NK-92 (cell line): ENCODE results near the gene TAF6.

Experiments used
- DNase-seq: peaks from one replicate; lab custom pipeline; 2025; ENCODE audit not compliant: unreplicated experiment; lab: John Stamatoyannopoulos, UW

Gene TAF6

DNA sequence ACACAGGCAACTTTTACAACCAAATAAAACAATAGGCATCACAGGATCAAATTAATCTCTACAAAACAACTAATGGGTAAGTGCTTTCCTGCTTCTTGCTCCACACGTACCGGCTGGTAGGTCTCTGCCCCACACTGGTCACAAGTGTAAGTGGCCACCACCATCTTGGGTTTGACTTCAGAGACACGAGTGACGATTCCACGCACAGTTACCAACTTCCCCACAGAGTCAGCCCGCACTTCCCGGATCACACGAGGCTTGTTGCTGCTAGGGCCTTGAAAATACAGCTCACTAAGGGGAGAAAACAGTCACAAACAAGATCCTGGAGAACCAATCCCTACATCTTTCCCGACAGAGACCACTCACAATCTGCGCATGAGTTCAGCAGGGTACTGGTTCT lies 20.2 kb downstream of the TAF6 start:
- no peak for DNase-seq

DNA sequence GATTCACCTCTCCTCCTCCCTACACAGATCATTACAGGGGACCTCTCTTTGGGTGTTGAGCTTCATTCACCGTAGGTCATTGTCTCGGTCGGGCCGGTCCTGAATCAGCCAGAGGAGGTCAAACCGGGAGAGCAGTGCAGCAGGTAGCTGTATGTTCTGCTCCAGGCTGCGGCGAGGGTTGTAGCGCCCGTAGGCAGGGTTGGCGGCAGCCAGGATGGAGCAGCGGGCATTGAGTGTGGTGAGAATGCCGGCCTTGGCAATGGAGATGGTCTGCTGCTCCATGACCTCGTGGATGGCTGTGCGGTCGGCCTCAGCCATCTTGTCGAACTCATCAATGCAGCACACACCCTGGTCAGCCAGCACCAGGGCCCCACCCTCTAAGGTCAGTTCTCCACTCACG lies 23.5 kb downstream of the TAF6 start:
- no peak for DNase-seq

DNA sequence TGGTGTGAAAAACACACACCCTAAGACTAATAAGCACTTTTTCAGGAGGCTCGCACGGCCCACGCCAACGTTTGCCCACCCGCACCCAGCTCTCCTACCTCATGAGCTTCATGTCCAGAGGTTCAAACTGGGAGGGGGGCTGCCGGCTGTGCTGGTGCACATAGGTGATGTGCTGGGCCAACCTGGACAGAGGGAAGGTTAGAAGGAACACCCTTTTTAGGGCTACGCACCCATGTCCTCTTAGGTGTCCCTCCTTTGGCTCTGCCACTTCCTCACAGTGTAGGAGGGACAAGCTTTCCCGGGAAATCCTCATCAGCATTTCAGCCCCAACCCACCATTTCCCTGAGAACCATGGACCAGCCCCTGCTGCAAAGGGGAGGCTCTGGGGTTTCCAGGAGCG lies 23.9 kb downstream of the TAF6 start:
- no peak for DNase-seq

DNA sequence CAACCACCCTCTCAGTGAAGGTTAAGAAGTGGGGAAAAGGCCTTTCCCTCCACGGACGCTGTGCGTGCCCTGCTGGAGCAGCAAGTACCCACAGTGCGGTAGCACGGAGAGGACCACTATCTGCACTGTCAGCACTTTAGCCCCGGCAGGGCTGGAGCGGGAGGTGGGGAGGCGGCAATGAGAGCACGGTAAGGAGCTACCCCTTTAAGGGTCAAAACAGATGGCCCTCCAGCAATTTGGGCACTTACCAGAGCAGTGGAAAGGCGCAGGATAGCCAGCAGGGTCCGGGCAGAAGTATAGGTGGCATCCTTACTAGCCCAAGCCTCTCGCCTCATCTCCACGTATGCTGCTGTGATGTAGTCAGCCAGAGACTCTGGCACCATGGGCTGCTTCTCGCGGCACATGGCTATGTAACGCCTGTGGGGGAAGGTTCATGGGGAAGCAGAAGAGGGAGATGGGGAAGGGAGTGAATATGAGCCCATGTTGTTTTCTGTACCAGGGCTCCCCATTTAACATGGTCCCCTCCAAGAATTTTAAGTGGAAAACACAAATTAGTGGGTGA lies 25.2 kb downstream of the TAF6 start:
- DNase-seq, result no peak

DNA sequence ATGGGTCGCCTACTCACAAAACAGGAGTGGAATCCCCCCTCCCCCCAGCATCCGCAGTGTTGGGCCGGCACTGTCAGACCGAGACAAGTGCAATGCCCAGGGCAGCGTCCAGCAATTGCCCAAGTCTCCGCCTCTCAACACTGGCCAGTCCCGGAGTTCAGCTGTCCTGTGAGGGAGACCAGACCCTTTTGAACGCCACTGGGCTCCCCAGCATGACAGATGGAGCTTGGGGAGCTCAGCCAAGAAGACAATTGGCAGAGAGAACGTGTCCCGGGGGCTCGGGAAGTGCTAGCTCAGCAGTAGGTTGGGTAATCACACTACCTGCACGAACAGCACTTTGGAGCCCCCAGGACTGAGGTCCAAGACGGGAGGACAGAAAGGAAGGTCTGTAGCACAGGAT lies 25.7 kb downstream of the TAF6 start:
- no peak for DNase-seq

DNA sequence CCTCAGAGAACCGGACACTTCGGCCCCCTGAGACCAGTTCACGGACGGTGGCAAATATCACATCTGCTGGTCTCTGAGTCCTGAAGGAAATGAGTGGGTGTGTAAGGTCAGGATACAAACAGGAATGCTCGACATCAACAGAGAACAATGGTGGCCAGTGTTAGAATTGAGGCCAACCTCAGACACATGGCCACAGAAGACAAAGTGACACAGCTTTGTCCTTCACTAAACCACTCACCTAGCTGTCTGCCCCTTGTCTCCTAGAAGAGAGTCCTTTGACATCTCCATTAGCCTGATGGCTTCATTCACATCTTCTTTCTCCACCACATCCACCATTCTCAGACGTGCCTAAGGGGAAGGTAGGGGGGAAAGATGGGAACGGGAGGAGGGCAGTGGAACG lies 26.1 kb downstream of the TAF6 start:
- DNase-seq, result no peak

DNA sequence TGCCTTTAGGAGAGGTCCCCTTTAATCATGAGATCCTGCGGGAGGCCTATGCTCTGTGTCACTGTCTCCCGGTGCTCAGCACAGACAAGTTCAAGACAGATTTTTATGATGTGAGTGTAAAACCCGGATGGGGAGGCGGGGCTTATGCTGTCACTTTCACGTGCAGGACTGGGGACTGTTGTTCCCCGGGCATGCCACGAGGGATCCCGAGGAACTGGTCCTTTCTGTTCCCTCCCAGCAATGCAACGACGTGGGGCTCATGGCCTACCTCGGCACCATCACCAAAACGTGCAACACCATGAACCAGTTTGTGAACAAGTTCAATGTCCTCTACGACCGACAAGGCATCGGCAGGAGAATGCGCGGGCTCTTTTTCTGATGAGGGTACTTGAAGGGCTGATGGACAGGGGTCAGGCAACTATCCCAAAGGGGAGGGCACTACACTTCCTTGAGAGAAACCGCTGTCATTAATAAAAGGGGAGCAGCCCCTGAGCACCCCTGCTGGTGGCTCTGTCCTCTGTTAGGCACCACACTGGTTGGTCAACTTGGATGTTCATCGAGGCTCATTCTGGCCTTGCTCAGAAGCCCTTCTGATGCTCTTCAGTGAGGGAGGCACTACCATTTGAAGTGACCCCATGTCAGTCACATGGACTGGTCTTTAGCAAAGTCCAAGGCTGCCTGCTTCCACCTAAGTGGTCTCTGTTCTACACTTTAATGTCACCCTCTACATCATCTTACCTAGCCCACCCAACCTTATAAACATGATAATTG lies 27.6 kb downstream of the TAF6 start:
- DNase-seq, result no peak

DNA sequence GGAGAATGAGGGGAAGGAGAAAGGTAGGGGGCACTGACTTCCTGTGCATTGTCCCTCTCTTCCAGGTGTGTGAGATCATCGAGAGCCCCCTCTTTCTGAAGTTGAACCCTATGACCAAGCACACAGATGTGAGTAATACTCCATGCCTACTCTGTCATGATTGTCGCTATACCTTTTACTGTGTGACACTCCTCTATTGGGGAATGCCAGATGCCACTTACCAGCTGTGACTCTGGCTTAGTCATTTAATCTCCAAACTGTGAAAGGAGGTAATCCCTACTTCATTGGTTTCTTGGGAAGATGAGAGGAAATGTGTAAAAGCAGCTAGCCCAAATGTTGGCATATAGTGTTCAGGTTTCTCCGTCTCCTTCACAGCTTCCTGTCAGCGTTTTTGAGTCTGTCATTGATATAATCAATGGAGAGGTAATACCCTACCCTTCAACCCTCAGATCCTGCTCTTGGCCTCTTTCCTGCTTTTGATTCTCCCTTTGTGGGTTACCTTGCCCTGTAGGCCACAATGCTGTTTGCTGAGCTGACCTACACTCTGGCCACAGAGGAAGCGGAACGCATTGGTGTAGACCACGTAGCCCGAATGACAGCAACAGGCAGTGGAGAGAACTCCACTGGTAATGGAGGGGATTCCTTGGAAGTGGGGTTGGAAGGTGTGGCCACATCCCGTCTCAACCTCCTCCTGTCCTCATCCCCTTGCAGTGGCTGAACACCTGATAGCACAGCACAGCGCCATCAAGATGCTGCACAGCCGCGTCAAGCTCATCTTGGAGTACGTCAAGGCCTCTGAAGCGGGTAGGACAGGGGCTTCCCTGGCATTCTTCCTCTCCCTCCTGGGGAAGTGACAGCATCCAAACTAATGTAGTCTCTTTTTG lies 28.4 kb downstream of the TAF6 start:
- DNase-seq, result no peak

DNA sequence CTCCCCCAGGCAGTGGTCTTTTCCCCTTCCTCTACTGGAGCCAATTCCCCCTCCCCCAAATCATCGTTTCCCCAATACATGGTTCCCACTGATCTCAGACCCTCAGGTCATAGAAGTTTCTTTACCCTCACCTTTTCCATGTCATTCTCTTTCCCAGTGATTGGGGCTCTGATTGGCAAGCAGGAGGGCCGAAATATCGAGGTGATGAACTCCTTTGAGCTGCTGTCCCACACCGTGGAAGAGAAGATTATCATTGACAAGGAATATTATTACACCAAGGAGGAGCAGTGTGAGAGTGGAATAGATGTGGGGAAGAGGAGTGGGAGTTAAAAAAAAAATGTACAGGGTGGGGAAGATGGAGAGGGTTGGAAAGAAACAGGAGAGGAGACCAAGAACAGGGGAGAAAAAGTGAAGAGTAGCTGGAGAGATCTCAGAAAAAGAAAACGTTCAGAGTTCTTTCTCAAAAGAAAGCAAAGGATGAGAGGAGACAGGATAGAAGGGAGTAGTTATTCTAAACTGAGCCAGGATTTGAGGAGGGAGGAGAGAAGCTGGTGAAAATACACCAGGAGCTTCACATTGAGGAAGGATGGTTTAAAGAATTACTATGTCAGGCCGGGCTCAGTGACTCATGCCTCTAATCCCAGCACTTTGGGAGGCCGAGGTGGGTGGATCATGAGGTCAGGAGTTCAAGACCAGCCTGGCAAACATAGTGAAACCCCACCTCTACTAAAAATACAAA lies 29.5 kb downstream of the TAF6 start:
- DNase-seq, result no peak

DNA sequence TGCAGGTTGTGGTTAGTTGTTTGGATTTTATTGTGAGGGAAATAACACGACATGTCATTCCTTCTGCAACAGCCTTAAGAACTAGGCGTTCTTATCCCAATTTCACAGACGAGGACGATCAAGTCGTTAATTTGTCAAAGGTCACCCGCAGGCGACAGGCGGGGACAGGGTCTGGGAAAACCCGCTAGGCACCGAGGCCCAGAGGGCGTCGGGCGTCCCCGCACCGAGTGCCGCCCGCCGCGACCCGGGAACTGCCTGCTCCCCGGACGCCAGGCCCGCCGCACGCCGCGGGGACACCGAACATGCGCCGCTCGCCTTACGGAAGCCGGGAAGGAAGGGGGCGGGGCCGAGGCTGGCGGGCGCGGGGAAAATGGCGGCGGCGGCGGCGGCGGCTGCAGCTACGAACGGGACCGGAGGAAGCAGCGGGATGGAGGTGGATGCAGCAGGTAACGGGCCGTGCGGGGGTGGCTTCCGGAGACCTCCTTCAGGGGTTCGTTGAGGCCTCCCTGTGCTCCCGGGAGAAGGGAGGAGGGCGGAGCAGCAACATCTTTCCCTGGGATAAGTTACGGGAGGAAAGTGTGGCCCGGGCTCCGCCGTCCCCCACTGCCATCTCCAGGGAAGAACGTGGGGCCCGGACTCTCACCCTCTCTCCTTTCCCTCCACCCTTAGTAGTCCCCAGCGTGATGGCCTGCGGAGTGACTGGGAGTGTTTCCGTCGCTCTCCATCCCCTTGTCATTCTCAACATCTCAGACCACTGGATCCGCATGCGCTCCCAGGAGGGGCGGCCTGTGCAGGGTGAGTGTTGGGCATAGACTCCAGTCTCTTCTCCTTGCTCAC lies 30.3 kb downstream of the TAF6 start, which contains the start of gene COPS6:
Gene COPS6, plus strand, starts transcription at position 349 of the 837 bp plus-strand sequence. Its CDS starts 22 bp downstream, at position 371.
- no peak for DNase-seq

DNA sequence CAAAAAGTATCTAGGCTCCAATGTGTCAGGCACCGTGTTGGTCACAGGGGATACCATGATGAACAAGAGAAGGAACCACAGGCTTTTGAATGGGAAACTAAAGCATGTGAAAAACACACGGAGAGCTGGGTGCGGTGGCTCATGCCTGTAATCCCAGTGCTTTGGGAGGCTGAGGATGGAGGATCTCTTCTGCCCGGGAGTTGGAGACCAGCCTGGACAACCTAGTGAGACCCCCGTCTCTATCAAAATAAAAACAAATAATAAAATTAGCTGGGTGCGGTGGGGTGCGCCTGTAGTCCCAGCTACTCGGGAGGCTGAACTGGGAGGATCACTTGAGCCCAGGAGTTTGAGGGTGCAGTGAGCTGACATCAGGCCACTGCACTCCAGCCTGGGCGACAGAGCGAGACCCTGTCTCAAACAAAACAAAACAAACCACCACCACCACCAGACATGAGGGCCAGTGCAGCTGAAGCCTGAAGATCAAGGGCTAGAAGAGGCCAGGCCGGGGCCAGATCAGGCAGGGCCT lies 31.0 kb downstream of the TAF6 start:
- no peak for DNase-seq

DNA sequence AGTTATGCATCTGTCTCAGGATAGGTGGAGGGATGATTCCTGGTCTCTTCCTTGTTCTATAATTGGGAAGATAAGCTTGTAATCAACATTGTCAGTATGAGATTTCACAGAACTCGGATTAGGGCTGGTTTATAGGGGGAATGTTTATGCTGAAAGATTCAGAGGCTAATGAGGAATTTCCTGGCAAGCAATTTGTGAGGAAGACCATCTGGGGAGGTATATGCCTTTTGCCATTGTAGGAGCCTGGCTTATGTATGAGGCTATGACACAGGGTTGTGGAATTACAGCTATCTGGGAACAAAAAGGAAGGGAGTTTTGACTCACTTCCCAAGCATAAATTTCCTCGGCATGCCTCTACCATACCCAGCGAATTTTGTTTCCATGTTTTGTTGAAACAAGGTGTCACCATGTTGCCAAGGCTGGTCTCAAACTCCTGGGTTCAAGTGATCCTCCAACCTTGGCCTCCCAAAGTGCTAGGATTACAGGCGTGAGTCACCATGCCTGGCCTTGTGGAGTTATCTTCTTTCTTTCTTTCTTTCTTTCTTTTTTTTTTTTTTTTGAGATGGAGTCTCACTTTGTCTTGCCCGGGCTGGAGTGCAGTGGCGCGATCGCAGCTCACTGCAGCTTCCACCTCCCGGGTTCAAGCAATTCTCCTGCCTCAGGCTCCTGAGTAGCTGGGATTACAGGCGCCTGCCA lies 32.0 kb downstream of the TAF6 start:
- DNase-seq, result no peak

DNA sequence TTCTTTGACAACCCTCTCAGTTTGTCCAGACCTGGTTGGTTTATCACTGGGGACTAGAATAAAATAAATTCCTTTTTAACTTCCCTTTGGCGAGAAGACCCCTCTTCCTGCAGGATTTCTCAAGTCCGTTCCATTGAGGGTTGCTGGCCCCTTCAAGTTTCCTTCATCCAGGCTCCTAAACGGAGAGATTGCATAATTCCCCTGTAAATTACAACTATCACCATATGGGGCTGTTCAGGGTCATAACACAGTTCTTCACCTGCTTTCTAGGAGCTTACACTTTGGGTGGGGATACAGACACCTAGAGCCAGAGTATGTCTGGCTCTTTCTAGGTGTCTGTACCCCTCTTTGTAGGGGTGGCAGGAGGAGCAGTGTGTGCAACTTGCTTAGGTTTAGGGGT lies 33.6 kb downstream of the TAF6 start:
- no peak for DNase-seq

DNA sequence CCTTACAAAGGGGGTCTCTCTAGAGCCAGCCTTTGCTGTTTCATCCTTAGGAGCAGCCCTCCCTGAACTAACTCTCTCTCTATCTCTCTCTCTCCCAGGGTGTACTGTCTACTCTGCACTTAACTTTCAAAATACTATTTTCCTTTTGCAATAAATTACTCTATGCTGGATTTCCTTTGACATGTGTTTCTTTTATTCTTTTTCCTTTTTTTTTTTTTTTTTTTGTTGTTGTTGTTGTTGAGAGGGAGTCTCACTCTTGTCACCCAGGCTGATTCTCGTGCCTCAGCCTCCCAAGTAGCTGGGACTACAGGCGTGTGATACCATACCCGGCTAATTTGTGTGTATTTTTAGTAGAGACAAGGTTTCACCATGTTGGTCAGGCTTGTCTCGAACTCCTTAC lies 36.2 kb downstream of the TAF6 start:
- DNase-seq, result no peak

DNA sequence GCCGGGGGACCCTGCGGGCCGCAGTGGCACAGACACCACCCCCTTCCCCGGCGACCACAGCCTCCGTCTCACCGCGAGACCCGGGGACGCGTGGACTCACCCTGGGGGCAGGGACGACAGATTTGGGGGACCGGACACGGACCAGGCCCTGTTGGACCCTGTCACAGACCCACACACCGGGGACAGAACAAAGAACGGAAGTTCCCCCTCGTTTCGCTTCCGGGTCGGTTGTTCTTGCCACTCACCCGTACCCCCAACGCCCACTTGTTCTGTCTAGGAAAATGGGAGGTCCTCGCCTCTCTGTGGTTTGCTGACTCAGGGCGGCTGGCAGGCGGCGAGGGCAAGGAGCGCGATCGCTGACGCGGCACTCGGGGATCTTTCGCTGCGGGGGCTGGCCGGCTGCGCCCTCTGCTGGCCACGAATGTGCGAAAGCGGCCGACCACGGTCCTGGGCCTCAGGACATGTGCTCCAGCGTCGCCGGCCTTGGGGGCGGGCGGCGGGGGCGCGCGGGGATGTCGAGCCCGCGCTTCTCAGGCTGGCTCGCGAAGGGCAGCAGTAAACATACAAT lies 37.5 kb downstream of the TAF6 start, which contains the start of gene ZNF3:
Gene ZNF3, minus strand, starts transcription at position 189 of the 568 bp plus-strand sequence. CDS start 4,366 bp downstream, outside the sequence.
- DNase-seq, result peak; percentile 93

DNA sequence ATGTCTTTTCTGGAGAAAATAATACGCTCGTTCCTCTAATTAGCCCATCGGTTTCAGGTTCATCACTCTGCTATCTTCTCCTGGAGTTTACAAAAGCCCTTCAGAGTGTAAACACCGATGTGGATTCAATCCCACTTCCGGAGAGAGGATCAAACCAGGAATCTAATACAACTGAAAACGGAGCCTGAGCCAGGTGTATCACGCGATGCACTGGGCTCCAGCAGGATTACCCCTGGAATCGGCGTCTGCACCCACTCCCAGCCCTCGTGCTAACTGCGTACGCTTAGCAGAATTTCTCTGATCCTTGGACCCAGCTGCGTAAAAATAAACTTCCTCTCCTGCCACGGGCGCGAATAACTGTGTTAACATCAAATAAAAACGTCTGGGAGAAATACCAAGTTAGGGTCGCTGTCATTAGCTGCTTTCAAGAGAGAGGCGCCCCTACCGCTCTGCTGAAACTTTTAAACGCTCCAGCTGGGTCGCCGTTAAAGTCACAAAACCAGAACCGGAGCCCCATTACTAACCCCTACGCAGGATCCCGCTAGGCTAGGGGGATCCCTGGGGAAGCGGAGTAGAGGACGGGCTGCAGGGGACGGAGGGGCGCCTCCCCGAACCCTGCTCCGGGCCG lies 38.1 kb downstream of the TAF6 start:
- no peak for DNase-seq

DNA sequence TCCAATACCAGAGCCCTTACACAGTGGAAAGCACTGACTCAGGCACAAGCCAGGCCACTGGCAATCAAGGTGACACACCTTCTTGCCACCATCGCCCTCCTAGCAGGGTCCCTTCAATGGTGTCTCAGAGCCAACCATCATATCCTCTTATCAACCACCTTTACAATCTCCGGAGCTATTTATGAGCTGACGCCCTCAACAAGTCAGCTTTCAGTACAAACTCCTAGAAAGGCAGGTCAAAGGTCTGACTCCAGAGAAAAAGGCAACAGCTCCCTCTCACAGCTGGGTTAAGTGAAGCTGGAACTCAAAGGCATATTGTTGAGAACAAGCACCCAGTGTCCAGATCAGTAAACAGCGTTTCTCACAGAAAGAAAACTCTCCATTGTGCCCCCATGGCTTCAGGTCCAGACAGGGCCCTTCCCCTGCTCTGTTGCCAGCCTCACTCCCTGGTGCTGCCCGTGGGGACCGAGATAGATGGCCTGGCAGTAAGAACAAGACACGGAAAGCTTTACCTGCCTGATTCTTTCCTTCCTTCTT lies 40.1 kb downstream of the TAF6 start:
- DNase-seq, result no peak

DNA sequence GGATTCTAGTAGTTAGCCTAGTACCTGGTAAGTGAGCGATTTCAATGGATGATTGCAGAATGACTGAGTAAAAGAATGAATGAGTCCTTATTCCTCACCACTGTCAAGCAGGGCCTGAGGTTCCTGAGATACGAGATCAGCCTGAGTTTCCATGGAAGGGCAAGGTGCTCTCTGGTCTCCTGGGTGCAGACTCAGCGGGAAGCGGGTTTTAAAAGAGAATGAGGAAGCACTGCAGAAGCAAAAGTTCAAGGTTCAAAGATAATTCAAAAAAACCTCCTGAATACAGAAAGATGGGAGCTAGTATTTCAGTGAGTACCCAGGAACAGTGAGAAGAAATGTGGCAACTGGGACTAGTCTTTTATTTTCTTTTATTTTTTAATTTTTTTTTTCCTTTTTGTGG lies 42.0 kb downstream of the TAF6 start:
- DNase-seq, result no peak
